SJSA1 (cell line): Measurements from ENCODE around the gene RRP15. TPM values are rescaled to one million over a fixed set of nuclear protein-coding genes. Genes with fewer than 3 reads are reported as not detected.
A peak's percentile ranks its signal among the peaks of the same experiment; 100 is the strongest.

Source experiments
- DNase-seq, 2 experiments: peaks; one replicate each; pipeline ENCODE4 v3.0.0-alpha.2; 2015 to 2020; ENCODE audit warnings: low spot score in 2 of 2, low read depth in 1 of 2
- H3K27ac ChIP-seq: fragments of 250-450 bp; sonication (Bioruptor Pico); 2 replicates; pipeline ENCODE4 v1.5.1; 2020; ENCODE audit warnings: mild to moderate bottlenecking, moderate library complexity
- H3K27me3 ChIP-seq: fragments of 250-450 bp; sonication (Bioruptor Pico); replicated peaks from 2 replicates; pipeline ENCODE4 v1.5.1; 2020; ENCODE audit warnings: mild to moderate bottlenecking, moderate library complexity
- H3K36me3 ChIP-seq: fragments of 250-450 bp; sonication (Bioruptor Pico); 2 replicates; pipeline ENCODE4 v1.5.1; 2020; ENCODE audit warnings: mild to moderate bottlenecking
- H3K4me1 ChIP-seq: fragments of 250-450 bp; sonication (Bioruptor Pico); replicated peaks from 2 replicates; pipeline ENCODE4 v1.6.1; 2021; ENCODE audit warnings: mild to moderate bottlenecking
- H3K4me3 ChIP-seq: fragments of 250-450 bp; sonication (Bioruptor Pico); 2 replicates; pipeline ENCODE4 v1.5.1; 2020; ENCODE audit warnings: mild to moderate bottlenecking
- H3K9me3 ChIP-seq: fragments of 250-450 bp; sonication (Bioruptor Pico); replicated peaks from 2 replicates; pipeline ENCODE4 v1.5.1; 2020; ENCODE audit warnings: mild to moderate bottlenecking
- total RNA-seq: library from RNA; depleted of rRNA; stranded (reverse); fragments of >200 nt; shearing (Covaris generic); gene quantifications from 2 replicates; pipeline ENCODE4 v1.2.3, GENCODE V29; 2014; rRNA removed

The RRP15 gene
- total RNA-seq, 1 experiment from 2014 or later: 16.7 TPM

- Histone ChIP-seq H3K4me1 (peaks cover 45% of the 10 kb centered on the region), H3K4me3 (no peak overlapping the region), H3K36me3 (no peaks in the 10 kb centered on the region), H3K27me3 (no peaks in the 10 kb centered on the region), H3K27ac (no peak overlapping the region), H3K9me3 (no peaks in the 10 kb centered on the region)
- DNase-seq: no peak
These were observed 97.2 kb downstream of the RRP15 start for GRCh38 chr1:218382261-218382660.

DNA sequence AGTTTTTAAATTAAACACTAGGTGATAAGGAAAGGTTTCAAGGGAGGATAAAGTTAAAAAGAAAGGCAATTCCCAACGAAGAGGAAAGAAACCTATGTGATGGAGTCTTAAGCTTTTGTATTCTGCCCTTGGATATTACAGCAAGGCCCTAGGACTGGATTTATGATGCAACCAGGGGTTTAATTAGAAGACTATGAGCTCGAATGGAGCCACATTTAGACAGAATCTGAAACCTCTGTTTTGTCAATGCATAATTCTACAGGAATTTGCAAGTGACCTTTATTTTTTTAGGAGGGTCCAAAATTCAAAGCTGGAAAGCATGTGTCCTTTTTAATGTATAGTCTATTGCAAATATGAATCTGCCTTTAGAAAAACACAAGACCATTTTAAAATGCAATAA lies 98.0 kb downstream of the RRP15 start:
- no peak for DNase-seq
- Histone ChIP-seq H3K27me3 (no peaks in the 10 kb centered on the region), H3K4me3 (no peak overlapping the region), H3K27ac (no peak overlapping the region), H3K36me3 (no peaks in the 10 kb centered on the region), H3K9me3 (no peaks in the 10 kb centered on the region), H3K4me1 (peaks cover 38% of the 10 kb centered on the region)

DNA sequence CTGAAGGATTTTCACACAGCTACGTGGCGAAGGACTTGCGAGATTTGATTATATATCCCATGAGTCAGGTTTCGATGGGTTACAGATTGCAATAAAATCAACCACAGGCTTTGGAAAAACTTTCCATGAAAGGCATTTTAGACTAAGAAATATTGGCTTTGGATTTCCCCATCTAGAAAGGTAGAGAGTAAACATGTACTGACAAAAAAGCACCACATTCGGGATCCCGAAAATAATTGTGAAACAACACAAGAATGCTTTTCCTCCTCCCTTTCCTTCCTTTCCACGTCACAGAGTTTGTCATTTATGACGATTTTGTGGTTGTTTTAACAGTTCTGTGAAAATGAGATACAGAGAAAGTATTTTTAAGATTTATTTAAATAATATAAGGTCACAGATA lies 98.6 kb downstream of the RRP15 start:
- no peak overlapping the region for H3K27ac ChIP-seq
- DNase-seq: no peak
- H3K9me3 ChIP-seq: no peaks in the 10 kb centered on the region
- H3K4me3 ChIP-seq: no peak overlapping the region
- H3K27me3 ChIP-seq: no peaks in the 10 kb centered on the region
- peaks cover 34% of the 10 kb centered on the region for H3K4me1 ChIP-seq
- no peaks in the 10 kb centered on the region for H3K36me3 ChIP-seq

DNA sequence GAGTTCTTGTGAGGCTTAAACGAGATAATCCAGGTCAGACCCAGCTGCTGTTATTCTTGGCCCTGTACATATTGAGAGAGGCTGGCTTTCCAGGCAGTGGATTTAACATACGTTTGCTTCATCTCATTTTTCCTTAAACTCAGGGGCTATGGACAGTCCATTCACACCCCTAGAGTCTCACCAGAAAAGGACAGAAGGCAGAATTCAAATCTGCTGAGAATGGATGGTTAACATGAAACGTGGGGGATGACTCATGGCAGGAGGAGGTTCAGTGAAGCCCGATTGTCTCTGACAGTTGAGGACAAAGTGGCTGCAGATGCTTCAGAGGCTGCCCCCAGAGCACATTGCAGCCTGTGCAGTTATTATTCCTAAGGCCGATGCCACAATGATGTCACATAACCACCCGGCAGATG lies 99.5 kb downstream of the RRP15 start:
- peak; percentile 70 to 76 for DNase-seq
- H3K27ac ChIP-seq: peak overlapping the region; percentile 23

More for the DNA sequence above, 99.5 kb downstream of the RRP15 start:
- no peaks in the 10 kb centered on the region for H3K9me3 ChIP-seq
- H3K4me3 ChIP-seq: no peak overlapping the region
- H3K27me3 ChIP-seq: no peaks in the 10 kb centered on the region
- peaks cover 32% of the 10 kb centered on the region for H3K4me1 ChIP-seq
- H3K36me3 ChIP-seq: no peaks in the 10 kb centered on the region

Other genes starting within 250 kb of the RRP15 start
- 3.4 and 7.4 TPM in 2 replicates for gene TGFB2, start 60.0 kb downstream of the RRP15 start, total RNA-seq